ENCODE data around the gene AMOTL2.

- no peak for TF ChIP-seq EZH2phosphoT487 (IDR thresholded peaks at IDR 0.05; ENCODE audit: insufficient read depth, low read depth)
- no peak for TF ChIP-seq EZH2 (IDR thresholded peaks at IDR 0.05; ENCODE audit: insufficient read depth, poor library complexity, severe bottlenecking)
Observed at GRCh38 chr3:134364936-134365765, 9.1 kb downstream of the AMOTL2 start.
